ENCODE results near the gene SYCP3. TPM values are rescaled to one million over a fixed set of nuclear protein-coding genes. Genes with fewer than 3 reads are reported as not detected.
A peak's percentile ranks its signal among the peaks of the same experiment; 100 is the strongest.

SYCP3 gene
- total RNA-seq, 6 experiments from 2014 or later = not detected

- H3K9me3 ChIP-seq = no peaks in the 10 kb centered on the region
- no peaks in the 10 kb centered on the region for H3K4me1 ChIP-seq
- TF ChIP-seq POLR2A (IDR thresholded peaks at IDR 0.05) (no peak), CTCF (IDR thresholded peaks at IDR 0.05) (no peak)
- intact Hi-C loops (cut with DNase I) = loop anchor here (10.0 kb wide), 1 partner anchor 56 kb away; the partner anchor contains the start of gene GNPTAB (in 2 of the 2)
- H3K4me3 ChIP-seq = no peak overlapping the region
- 47% methylated on average over 3 of the region's 3 CpGs for WGBS (ENCODE audit: insufficient coverage, low coverage, low lambda C conversion rate, missing lambda C conversion rate)
- DNase-seq (no peak), ATAC-seq (peak in 1 of 4 donors; percentile 34)
- peaks cover 0 to 2% (median 0%) of the 10 kb centered on the region in 4 donors for H3K36me3 ChIP-seq
- no peak overlapping the region for H3K27ac ChIP-seq
- no peaks in the 10 kb centered on the region for H3K27me3 ChIP-seq
Measured at GRCh38 chr12:101779200-101779599, 39.9 kb upstream of the SYCP3 start.

- no peak for TF ChIP-seq CTCF (IDR thresholded peaks at IDR 0.05)
- TF ChIP-seq POLR2A (IDR thresholded peaks at IDR 0.05) = no peak
Measured at GRCh38 chr12:101777978-101778377, 38.7 kb upstream of the SYCP3 start.

GRCh38 chr12:101777485-101777884, 38.2 kb upstream of the SYCP3 start:
- Histone ChIP-seq H3K27me3 (no peaks in the 10 kb centered on the region), H3K9me3 (no peaks in the 10 kb centered on the region), H3K4me1 (no peaks in the 10 kb centered on the region), H3K4me3 (no peak overlapping the region), H3K27ac (no peak overlapping the region), H3K36me3 (no peaks in the 10 kb centered on the region)
- no peak for DNase-seq
- intact Hi-C loops (cut with DNase I) = loop anchor here (10.0 kb wide), 1 partner anchor 57 kb away; the partner anchor contains the start of gene GNPTAB (in 2 of the 2)
- 50% methylated on average over 3 of the region's 3 CpGs for whole genome bisulfite sequencing (ENCODE audit: insufficient coverage, low coverage, low lambda C conversion rate, missing lambda C conversion rate)
- peak in 2 of 4 donors; percentile 22 to 49 for ATAC-seq
- TF ChIP-seq POLR2A (IDR thresholded peaks at IDR 0.05) (no peak), CTCF (IDR thresholded peaks at IDR 0.05) (no peak)

More at GRCh38 chr12:101777978-101778377, 38.7 kb upstream of the SYCP3 start:
- no peak overlapping the region for H3K27ac ChIP-seq
- H3K27me3 ChIP-seq = no peaks in the 10 kb centered on the region
- 79% methylated on average over 3 of the region's 4 CpGs for WGBS (ENCODE audit: insufficient coverage, low coverage, low lambda C conversion rate, missing lambda C conversion rate)
- DNase-seq (no peak), ATAC-seq (no peak)
- intact Hi-C loops (cut with DNase I) = loop anchor here (10.0 kb wide), 1 partner anchor 57 kb away; the partner anchor contains the start of gene GNPTAB (in 2 of the 2)
- H3K4me3 ChIP-seq = no peak overlapping the region
- no peaks in the 10 kb centered on the region for H3K4me1 ChIP-seq
- H3K36me3 ChIP-seq = no peaks in the 10 kb centered on the region
- no peaks in the 10 kb centered on the region for H3K9me3 ChIP-seq

GRCh38 chr12:101775816-101776215, 36.6 kb upstream of the SYCP3 start:
- WGBS (ENCODE audit: insufficient coverage, low coverage, low lambda C conversion rate, missing lambda C conversion rate) = 67% methylated on average over 2 of the region's 2 CpGs
- intact Hi-C loops (cut with DNase I) = loop anchor here (10.0 kb wide), 1 partner anchor 59 kb away; the partner anchor contains the start of gene GNPTAB (in 2 of the 2)
- TF ChIP-seq POLR2A (IDR thresholded peaks at IDR 0.05) (no peak), CTCF (IDR thresholded peaks at IDR 0.05) (no peak)
- DNase-seq (no peak), ATAC-seq (no peak)
- Histone ChIP-seq H3K9me3 (no peaks in the 10 kb centered on the region), H3K27me3 (no peaks in the 10 kb centered on the region), H3K4me3 (no peak overlapping the region), H3K4me1 (no peaks in the 10 kb centered on the region), H3K27ac (no peak overlapping the region), H3K36me3 (no peaks in the 10 kb centered on the region)
